NOMO-1 treated with dmso at 0.1 percent for 144 hours (cell line): Measurements from ENCODE around the gene GNAQ.

ENCODE experiments used
- DNase-seq: peaks from one replicate; lab custom pipeline; 2025; ENCODE audit not compliant: unreplicated experiment; lab: John Stamatoyannopoulos, UW

Gene GNAQ

GRCh38 chr9:77946969-77947620, 84.5 kb downstream of the GNAQ start:
- no peak for DNase-seq

- no peak for DNase-seq
Observed at GRCh38 chr9:77946296-77946695, 85.3 kb downstream of the GNAQ start.

GRCh38 chr9:77945798-77946197, 85.8 kb downstream of the GNAQ start:
- DNase-seq, result no peak

- DNase-seq, result no peak
Observed at GRCh38 chr9:77944556-77945243, 86.9 kb downstream of the GNAQ start.

GRCh38 chr9:77943057-77943456, 88.6 kb downstream of the GNAQ start:
- no peak for DNase-seq

GRCh38 chr9:77939149-77939668, 92.4 kb downstream of the GNAQ start:
- DNase-seq, result no peak

- no peak for DNase-seq
Observed at GRCh38 chr9:77938163-77938562, 93.4 kb downstream of the GNAQ start.

- DNase-seq, result peak; percentile 24
Observed at GRCh38 chr9:77935974-77936373, 95.6 kb downstream of the GNAQ start.

GRCh38 chr9:77935211-77935610, 96.4 kb downstream of the GNAQ start:
- no peak for DNase-seq

- DNase-seq, result no peak
Observed at GRCh38 chr9:77933976-77934375, 97.6 kb downstream of the GNAQ start.

- no peak for DNase-seq
Observed at GRCh38 chr9:77933019-77933418, 98.6 kb downstream of the GNAQ start.

- no peak for DNase-seq
Observed at GRCh38 chr9:77929942-77930341, 101.7 kb downstream of the GNAQ start.

- DNase-seq, result no peak
Observed at GRCh38 chr9:77927265-77927664, 104.3 kb downstream of the GNAQ start.

- DNase-seq, result no peak
Observed at GRCh38 chr9:77926371-77926878, 105.2 kb downstream of the GNAQ start.

GRCh38 chr9:77922591-77922990, 109.0 kb downstream of the GNAQ start:
- no peak for DNase-seq

- no peak for DNase-seq
Observed at GRCh38 chr9:77917800-77918199, 113.8 kb downstream of the GNAQ start.

- no peak for DNase-seq
Observed at GRCh38 chr9:77916820-77917219, 114.8 kb downstream of the GNAQ start.

- DNase-seq, result no peak
Observed at GRCh38 chr9:77916410-77916819, 115.2 kb downstream of the GNAQ start.

GRCh38 chr9:77915744-77916143, 115.9 kb downstream of the GNAQ start:
- DNase-seq, result no peak

- DNase-seq, result no peak
Observed at GRCh38 chr9:77912895-77913693, 118.5 kb downstream of the GNAQ start.

- no peak for DNase-seq
Observed at GRCh38 chr9:77911928-77912327, 119.7 kb downstream of the GNAQ start.
